GM21737 (cell line): Measurements from ENCODE around the gene INO80C.
A peak's percentile ranks its signal among the peaks of the same experiment; 100 is the strongest.

Experiments used
- ATAC-seq: cut with Tn5 transposase; IDR thresholded peaks from one replicate; pipeline ENCODE4 v1.9.1; 2021; ENCODE audit warnings: mild to moderate bottlenecking, moderate library complexity; ENCODE audit not compliant: unreplicated experiment

INO80C gene, protein sequence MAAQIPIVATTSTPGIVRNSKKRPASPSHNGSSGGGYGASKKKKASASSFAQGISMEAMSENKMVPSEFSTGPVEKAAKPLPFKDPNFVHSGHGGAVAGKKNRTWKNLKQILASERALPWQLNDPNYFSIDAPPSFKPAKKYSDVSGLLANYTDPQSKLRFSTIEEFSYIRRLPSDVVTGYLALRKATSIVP

DNA sequence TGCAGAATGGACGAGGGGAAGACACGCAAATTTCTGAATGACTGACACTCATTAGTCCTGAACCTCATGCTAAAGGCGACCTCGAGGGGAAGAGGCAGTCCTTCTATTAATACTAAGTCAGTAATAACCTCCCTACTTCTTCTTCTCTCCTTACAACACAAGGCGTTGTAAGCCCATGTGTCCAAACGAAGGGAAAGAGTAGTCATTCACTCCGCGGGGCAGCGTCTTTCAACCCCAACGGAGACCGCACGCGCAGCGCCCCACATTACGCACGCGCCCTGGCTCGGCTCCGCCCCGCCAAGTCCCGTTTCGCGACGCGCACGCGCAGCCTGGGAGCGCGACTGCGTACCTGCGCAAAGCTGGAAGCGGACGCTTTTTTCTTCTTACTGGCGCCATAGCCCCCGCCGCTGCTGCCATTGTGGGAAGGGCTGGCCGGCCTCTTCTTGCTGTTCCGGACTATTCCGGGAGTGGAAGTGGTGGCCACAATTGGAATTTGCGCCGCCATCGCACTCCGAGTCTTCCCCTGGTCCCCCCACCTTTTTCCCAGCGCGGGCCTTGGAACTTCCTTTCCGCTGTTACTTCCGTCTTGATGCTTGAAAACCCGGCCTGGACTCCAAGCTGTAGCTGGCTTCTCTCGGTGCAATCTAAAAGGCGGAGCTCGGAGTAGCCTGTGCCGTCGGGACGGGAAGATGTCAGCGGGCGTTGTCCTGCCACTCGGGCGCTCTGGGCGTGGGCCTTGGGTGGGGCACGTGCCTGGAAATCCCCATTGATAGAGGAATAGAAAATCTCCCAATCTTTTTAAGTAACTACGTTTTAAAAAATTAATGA is at the start of gene INO80C:
Gene INO80C (minus strand): TSS at position 591 of the 828 bp plus-strand sequence. CDS start 86 bp downstream, at position 505.
- peak; percentile 96 for ATAC-seq

DNA sequence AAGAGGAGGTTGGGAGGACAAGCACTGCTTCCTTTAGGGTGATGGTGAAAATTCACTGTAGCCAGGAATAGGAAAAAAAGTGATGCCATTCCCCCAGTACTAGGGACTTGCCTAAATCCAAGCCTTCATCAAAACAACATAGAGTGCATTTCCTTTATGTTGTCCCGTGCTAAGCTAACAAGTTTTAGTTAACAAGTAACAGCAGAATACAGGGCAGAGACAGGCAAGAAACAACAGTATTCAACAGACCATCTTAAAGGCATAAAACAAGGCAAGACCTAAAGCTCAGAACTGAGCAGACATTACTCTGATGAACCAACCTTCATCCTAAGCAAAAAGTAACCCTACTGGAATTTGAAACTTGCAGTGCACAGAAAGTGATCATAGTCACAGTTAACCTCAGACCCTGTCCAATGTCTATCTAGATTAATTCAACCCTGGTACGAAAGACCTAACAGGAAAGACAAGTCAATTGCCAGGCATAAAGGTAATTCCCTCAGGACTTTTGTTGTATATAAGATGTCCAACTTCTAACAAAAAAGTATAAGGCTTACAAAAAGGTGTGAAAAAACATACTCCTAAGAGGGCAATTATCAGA is 49.3 kb upstream of the INO80C start:
- ATAC-seq: no peak

DNA sequence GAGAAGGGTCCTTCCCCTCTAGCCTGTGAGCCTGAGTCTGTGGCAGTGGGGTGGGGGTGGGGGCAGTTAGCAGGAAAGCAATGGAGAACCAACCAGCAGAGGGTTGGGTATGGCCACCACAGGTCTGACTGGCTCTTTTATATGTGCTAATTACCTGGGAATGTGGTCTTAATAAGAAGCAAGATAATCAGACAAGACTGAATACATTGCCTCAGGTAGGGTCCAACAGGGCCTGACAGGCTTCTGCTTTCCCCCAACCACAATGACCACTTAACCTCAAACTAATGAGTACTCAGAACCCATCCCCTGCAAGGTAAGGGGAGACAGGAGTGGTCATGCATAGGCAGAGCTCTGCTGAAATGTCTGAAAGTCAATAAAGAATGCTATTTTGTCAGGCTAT is 44.6 kb upstream of the INO80C start:
- no peak for ATAC-seq

DNA sequence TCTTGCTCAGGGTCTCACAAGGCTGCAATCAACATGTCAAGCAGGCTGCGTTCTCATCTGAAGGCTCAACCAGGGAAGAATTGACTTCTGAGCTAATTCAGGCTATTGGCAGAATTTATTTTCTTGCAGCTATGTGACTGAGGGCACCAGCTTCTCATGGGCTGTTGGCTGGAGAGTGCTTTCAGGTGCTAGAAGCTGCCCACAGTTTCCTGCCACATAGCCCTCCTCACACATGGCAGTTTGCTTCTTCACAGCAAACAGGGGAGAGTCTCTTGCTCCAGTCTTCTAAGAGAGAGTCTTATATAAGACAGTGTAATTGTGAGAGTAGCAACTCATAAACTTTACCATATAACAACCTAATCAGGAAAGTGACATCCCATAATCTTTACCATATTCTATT is 37.5 kb upstream of the INO80C start:
- no peak for ATAC-seq

DNA sequence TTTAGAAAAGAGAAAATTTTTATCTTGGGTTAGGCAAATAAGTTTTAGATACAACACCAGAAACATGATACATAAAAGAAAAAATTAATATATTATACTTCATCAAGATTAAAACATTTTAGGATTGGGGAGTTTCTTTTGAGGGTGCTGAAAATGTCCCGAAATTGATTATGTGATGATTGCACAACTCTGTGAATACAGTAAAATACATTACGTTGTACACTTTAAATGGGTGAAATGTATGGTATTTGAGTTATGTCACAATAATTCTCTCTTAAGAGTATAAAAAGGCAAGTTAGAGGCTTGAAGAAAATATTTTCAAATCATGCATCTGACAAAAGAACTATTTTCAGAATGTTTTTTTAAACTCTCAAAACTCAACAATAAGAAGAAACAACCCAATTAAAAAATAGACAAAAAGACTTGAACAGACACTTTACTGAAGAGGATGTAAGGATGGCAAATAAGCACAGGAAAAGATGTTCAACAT is 36.2 kb upstream of the INO80C start:
- ATAC-seq: no peak

DNA sequence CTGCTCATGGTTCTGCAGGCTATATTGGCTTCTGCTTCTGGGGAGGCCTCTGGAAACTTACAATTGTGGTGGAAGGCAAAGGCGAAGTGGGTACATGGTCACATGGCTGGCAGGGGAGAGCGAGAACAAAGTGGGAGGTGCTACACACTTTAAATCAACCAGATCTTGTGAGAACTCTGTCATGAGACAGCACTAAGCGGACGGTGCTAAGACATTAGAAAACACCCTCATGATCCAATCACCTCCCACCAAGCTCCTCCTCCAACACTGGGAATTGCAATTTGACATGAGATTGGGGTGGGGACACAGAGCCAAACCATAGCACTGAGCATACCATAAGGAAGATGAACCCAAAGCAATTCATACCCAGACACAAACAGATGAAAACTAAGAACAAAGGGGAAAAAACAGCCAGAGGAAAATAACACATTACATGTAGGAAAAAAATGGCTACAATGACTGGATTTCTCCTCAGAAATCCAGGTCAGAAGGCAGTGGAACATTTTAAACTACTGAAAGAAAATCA is 31.1 kb upstream of the INO80C start:
- no peak for ATAC-seq

DNA sequence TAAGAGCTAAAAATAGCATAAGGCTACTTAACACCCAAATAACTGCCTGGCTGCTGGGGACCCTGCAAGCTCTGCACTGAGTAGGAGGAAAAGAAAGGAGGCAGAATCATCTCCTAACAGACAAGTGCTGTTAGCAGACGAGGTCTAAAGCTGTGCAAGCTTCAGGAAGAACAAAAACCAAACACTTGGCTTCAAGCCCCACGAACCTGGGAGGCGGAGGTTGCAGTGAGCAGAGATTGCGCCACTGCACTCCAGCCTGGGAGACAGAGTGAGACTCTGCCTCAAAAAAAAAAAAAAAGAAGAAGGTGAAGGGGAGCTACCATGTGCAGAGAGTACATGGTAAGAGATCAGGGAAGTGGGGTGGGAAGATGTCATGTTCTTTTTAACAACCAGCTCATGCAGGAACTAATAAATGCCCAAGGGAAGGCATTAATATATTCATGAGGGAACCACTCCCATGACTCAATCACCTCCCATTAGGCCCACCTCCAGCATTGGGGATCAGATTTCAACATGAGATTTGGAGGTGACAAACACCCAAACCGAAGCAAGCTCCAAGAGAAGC is 28.8 kb upstream of the INO80C start:
- no peak for ATAC-seq

DNA sequence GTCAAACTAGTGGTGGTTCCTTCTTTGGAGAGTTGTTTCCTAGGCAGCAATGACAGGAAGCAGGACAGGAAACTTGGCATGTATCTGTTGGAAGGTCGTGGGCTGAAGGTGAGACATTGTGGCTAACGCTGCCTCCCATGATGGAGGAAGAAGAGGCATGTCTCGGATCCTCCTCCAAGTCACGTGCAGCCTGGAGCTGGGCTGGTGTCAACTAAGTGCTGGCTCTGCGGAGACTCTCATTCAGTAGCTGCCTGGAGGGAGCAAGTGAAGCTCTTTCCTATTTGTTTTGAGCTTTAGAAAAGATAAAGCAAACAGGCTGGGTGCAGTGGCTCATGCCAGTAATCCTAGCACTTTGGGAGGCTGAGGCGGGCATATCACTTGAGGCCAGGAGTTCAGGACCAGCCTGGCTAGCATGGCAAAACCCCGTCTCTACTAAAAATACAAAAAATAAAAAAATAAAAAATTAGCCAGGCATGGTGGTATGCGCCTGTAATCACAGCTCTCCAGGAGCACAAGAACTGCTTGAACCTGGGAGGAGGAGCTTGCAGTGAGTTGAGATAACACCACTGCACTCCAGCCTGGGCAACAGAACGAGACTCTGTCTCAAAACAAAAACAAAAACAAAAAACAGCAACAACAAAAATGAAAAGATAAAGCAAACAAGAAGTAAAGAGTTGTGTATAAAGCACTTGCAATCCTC is 28.2 kb upstream of the INO80C start:
- no peak for ATAC-seq

DNA sequence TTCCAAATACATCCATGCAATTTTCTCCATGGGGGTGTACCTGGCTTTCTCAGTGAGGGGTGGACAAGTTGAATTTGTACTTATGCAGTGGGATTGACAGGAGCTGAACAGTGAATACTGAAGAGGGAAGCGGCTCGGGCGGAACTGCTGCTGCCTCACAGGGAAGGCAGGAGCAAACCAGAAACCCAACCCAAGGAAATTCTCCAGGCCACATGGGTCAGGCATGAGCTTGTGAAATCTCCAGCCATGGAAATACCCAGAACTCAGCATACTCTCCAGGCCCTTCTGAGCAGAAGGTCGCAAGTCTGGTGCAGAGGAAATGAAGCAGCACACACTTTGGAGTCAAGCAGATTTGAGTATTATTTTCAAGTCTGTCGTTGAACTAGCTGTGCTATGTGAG is 26.5 kb upstream of the INO80C start:
- ATAC-seq: no peak

- ATAC-seq: no peak
These were observed 24.6 kb upstream of the INO80C start for GRCh38 chr18:35522130-35522959.

- ATAC-seq: no peak
These were observed 23.4 kb upstream of the INO80C start for GRCh38 chr18:35521133-35521532.

DNA sequence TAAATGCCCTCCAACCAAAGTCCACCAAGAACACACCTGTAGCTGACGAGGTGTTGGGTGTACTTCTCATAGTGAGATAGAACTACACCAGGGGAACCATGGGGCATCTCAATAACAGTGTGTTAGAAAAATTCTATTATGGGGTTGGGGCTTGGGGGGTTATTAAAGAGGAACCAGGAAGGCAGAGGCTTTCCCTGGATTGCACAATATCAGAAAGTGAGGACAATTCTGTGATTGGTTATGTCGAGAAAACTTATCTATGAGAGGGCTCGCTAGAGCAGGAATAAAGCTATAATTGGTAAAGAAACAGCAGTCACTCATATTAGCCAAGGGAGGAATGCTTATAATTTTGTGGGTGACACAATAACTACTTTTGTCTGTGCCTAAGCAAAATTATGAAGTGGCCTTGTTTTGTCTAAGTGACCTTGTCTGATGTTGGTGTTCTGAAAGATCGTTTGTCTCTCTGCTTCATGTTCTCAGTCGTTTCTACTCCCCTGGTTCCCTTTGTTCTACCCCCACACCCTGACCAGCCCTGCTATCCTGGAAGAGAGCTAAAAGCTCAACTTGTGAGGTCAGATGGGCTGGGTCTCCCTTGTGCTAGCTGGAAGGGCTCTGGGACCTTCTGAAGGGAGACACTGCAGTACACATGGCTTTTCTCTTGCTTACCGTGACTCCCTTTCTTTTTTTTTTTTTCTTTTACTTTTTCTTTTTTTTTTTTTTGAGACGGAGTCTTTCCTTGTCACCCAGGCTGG is 21.6 kb upstream of the INO80C start:
- ATAC-seq: no peak

- ATAC-seq: no peak
These were observed 20.0 kb upstream of the INO80C start for GRCh38 chr18:35517715-35518114.

DNA sequence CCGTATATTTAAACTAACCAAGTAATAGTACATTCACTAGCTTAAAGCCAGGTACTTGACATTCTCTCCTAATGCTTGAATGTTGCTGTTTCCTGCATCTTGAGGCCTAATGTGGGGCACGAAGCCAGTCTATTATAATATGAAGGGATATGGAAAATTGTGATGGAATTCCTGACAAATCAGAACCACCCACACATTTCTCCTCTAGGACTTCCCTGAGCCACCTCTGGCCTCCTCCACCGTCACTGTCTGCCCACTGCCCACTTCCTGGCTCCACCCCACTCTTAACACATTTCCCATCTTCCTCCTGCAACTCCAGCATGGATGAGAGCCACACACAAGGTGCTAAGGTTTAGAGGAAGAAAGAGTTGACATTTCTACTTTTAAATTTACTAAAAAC is 19.0 kb upstream of the INO80C start:
- ATAC-seq: no peak

DNA sequence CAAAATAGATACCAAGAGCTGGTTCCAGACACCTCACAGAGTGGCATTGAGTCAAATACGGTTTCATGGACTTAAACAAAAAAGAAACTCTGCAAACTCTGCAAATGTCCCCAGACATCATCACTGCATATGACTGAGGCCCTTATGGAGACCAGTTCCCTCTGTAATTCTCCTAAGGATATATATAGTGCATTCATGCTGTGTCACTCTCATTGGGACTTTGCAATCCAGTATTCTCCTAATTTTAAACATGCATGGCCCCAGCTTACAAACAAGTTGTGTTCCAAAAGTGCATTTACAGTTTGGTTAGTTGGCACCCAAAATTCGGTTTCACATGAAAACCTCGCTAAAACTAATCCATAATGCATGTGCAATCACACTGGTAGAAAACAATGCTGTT is 18.6 kb upstream of the INO80C start:
- ATAC-seq: no peak

GRCh38 chr18:35515460-35516130 is 17.8 kb upstream of the INO80C start:
- ATAC-seq: no peak

GRCh38 chr18:35514752-35515459 is 17.1 kb upstream of the INO80C start:
- ATAC-seq: no peak

- ATAC-seq: no peak
These were observed 16.5 kb upstream of the INO80C start for GRCh38 chr18:35514283-35514682.
